Activated T-helper 2 cell treated with anti-CD3 and anti-CD28 coated beads, Interferon-gamma antibody, Interleukin-2, Interleukin-4, amounts not matched to agents 10 μg/mL and 5 μg/mL and 100 μg/mL, durations not matched to agents 14 hours and 24 hours and 36 hours (primary cell): ENCODE measurements around the gene DTNA. TPM values are rescaled to one million over a fixed set of nuclear protein-coding genes. Genes with fewer than 3 reads are reported as not detected.

ENCODE experiments used
- DNase-seq: peaks from one replicate; pipeline ENCODE4 v3.0.0; 2021; ENCODE audit warnings: low spot score
- H3K27ac Mint-ChIP-seq: one replicate; pipeline ENCODE4 v1.8.0; 2021; ENCODE audit warnings: mixed read lengths
- H3K27me3 Mint-ChIP-seq: one replicate; pipeline ENCODE4 v1.8.0; 2021; ENCODE audit warnings: low read depth, mixed read lengths
- H3K36me3 Mint-ChIP-seq: one replicate; pipeline ENCODE4 v1.8.0; 2021; ENCODE audit warnings: low read depth, mixed read lengths
- H3K4me1 Mint-ChIP-seq: one replicate; pipeline ENCODE4 v1.8.0; 2021; ENCODE audit warnings: low read depth, mixed read lengths
- H3K4me3 Mint-ChIP-seq: one replicate; pipeline ENCODE4 v1.8.0; 2021; ENCODE audit warnings: low read depth, mild to moderate bottlenecking, moderate library complexity, mixed read lengths
- H3K9me3 Mint-ChIP-seq: one replicate; pipeline ENCODE4 v1.8.0; 2021; ENCODE audit warnings: mixed read lengths
- intact Hi-C: fragments of 100-400 bp; cut with micrococcal nuclease; formaldehyde crosslinking; loops from one replicate; pipeline ENCODE4 v1.15.1; 2023
- total RNA-seq: library from RNA; stranded (reverse); gene quantifications from 2 replicates; pipeline ENCODE4 v1.2.3, GENCODE V29; 2022

DTNA gene
- total RNA-seq, 1 donor from 2014 or later: 0.73 TPM

DNA sequence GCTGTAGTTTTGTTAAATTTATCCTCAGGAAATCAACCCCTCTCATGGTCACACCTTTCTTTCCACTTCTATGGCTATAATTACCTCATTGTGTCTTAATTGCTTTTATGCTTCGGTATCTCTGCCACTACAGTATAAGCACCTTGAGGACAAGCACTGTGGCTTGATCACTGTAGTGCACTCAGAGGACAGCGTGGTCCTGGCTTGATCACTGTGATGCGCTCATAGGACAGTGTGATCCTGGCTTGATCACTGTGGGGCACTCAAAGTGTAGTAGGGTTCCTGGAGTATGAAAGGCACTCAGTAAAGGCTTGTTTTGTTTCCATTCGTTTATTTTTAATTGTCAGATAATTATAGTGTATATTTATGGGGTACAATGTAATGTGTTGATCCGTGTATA lies 44.2 kb downstream of the DTNA start:
- DNase-seq: no peak
- H3K27me3 Mint-ChIP-seq: peaks cover 7% of the 10 kb centered on the region
- no peaks in the 10 kb centered on the region for H3K36me3 Mint-ChIP-seq
- intact Hi-C loops: no loop called here
- no peak overlapping the region for H3K27ac Mint-ChIP-seq
- no peak overlapping the region for H3K4me3 Mint-ChIP-seq
- H3K4me1 Mint-ChIP-seq: no peaks in the 10 kb centered on the region
- H3K9me3 Mint-ChIP-seq: no peaks in the 10 kb centered on the region

DNA sequence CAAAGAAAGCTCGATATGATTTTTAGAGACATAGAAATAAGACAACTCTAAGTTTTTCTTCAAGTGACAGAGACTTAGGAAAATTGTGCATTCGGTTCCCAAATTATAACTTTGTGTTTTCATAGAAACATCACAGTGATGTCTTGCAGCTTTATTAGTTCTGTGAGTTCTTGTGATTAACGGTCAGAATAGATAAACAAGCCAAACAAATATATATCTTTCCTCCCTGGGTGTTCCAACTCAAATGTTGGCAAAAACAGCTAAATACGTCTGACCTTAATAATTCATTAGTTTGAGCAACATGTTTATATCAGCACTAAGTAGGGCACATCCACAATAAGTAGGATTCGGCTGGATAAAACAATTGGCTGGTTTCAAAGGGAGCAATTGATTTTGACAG lies 47.6 kb downstream of the DTNA start:
- DNase-seq: no peak
- no peaks in the 10 kb centered on the region for H3K36me3 Mint-ChIP-seq
- no peaks in the 10 kb centered on the region for H3K9me3 Mint-ChIP-seq
- H3K27me3 Mint-ChIP-seq: peaks cover 9% of the 10 kb centered on the region
- no peak overlapping the region for H3K27ac Mint-ChIP-seq
- intact Hi-C loops: no loop called here
- no peak overlapping the region for H3K4me3 Mint-ChIP-seq
- H3K4me1 Mint-ChIP-seq: no peaks in the 10 kb centered on the region

DNA sequence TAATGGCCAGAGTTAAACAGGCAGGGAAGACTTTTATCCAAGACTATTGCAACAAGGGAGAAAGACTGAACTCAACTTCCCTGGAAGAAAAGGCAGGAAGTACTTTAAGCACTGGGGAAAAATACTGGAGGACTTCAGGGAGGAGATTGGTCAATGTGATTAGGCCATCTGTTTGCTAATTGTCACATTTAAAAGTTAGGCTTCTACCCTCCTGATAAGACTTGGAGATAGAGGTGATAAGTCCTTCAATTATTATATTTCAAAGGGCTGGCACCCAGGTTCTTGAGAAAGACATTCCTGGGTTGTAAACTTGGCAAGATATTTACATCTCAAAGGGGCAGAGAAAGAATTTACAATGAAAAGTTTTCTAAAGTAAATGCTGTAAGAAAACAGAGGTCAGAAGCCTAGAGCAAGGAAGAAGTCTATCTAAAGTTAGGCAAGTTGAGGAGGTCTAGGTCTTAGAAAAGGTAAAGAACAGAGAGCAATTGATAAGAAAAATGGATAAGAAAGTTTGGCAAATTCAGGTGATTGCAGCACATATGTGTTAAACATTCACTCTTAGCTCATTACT lies 48.4 kb downstream of the DTNA start:
- no peak overlapping the region for H3K27ac Mint-ChIP-seq

DNA sequence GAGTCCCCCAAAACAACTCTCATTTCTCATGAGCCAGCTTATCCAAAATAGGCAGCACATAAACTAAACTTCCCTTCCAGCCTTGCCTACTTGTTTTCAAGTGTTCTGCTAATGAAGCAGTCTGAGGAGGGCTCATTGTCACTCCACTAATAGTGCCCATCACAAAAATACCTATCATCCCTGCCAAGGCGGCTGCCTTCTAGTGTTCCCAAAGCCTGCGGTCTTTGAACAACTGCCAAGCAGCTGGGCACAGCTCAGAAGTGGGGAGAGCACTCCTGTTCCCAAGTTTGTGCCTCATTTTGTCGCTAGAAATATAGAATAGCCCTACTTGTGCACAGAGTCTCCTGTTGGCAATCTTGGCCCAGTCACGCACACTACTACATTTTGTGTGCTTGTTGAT lies 50.3 kb downstream of the DTNA start:
- no peaks in the 10 kb centered on the region for H3K4me1 Mint-ChIP-seq
- no peak for DNase-seq
- H3K27ac Mint-ChIP-seq: no peak overlapping the region
- no peaks in the 10 kb centered on the region for H3K36me3 Mint-ChIP-seq
- no peak overlapping the region for H3K4me3 Mint-ChIP-seq
- H3K27me3 Mint-ChIP-seq: peaks cover 9% of the 10 kb centered on the region
- intact Hi-C loops: no loop called here
- no peaks in the 10 kb centered on the region for H3K9me3 Mint-ChIP-seq

More for the DNA sequence above, 48.4 kb downstream of the DTNA start:
- Mint-ChIP-seq H3K27me3 (peaks cover 9% of the 10 kb centered on the region), H3K4me3 (no peak overlapping the region), H3K4me1 (no peaks in the 10 kb centered on the region), H3K36me3 (no peaks in the 10 kb centered on the region), H3K9me3 (no peaks in the 10 kb centered on the region)
- no peak for DNase-seq
- intact Hi-C loops: no loop called here

DNA sequence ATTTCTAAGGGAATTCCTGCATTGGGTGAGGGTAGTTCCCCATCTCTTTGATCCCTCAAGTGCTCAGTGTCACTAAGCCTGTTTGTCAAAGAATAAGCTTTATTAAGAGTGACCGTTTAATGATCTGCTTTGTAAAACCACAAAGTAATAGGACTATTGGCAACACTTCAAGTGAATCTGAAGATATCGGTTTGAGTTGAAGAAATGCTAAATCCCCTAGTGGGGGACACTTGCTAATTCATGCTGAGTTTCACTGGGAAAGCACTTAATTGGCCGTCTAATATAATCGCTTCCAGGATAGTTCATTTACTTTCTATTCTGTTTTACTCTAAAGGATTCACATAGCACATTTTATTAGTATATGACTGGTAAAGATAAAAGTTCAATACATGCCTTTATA lies 54.4 kb downstream of the DTNA start:
- H3K36me3 Mint-ChIP-seq: no peaks in the 10 kb centered on the region
- no peak for DNase-seq
- intact Hi-C loops: no loop called here
- H3K4me3 Mint-ChIP-seq: no peak overlapping the region
- no peaks in the 10 kb centered on the region for H3K4me1 Mint-ChIP-seq
- no peak overlapping the region for H3K27ac Mint-ChIP-seq
- H3K27me3 Mint-ChIP-seq: peaks cover 5% of the 10 kb centered on the region
- no peaks in the 10 kb centered on the region for H3K9me3 Mint-ChIP-seq

- H3K27me3 Mint-ChIP-seq: no peaks in the 10 kb centered on the region
- no peak for DNase-seq
- H3K9me3 Mint-ChIP-seq: no peaks in the 10 kb centered on the region
- H3K4me3 Mint-ChIP-seq: no peak overlapping the region
- no peaks in the 10 kb centered on the region for H3K4me1 Mint-ChIP-seq
- intact Hi-C loops: no loop called here
- no peak overlapping the region for H3K27ac Mint-ChIP-seq
- no peaks in the 10 kb centered on the region for H3K36me3 Mint-ChIP-seq
Observed at GRCh38 chr18:34767601-34768027, 57.5 kb downstream of the DTNA start.

- Mint-ChIP-seq H3K27ac (no peak overlapping the region), H3K36me3 (no peaks in the 10 kb centered on the region), H3K4me1 (no peaks in the 10 kb centered on the region), H3K27me3 (peaks cover 1% of the 10 kb centered on the region), H3K9me3 (no peaks in the 10 kb centered on the region), H3K4me3 (no peak overlapping the region)
- intact Hi-C loops: no loop called here
- no peak for DNase-seq
Observed at GRCh38 chr18:34771958-34772357, 61.9 kb downstream of the DTNA start.

DNA sequence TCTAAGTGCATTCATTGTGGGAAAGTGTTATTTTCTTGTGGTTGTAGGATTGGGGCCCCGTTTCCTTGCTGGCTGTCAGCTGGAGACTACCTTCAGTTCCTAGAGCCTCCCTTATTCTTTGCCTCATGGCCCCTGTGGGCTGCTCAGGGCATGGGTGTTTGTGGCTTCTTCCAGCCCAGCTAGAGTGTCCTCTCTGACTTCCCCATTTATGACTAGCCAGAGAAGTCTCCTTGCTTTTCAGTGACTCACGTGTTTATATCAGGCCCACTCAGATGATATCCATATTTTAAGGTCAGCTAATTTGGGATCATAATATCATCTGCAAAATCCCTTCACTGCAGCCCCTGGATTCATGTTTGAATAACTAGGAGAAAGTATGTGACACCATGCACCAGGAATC lies 62.8 kb downstream of the DTNA start:
- DNase-seq: no peak
- no peak overlapping the region for H3K4me3 Mint-ChIP-seq
- no peaks in the 10 kb centered on the region for H3K36me3 Mint-ChIP-seq
- H3K9me3 Mint-ChIP-seq: no peaks in the 10 kb centered on the region
- no peak overlapping the region for H3K27ac Mint-ChIP-seq
- no peaks in the 10 kb centered on the region for H3K4me1 Mint-ChIP-seq
- intact Hi-C loops: no loop called here
- H3K27me3 Mint-ChIP-seq: peaks cover 1% of the 10 kb centered on the region

DNA sequence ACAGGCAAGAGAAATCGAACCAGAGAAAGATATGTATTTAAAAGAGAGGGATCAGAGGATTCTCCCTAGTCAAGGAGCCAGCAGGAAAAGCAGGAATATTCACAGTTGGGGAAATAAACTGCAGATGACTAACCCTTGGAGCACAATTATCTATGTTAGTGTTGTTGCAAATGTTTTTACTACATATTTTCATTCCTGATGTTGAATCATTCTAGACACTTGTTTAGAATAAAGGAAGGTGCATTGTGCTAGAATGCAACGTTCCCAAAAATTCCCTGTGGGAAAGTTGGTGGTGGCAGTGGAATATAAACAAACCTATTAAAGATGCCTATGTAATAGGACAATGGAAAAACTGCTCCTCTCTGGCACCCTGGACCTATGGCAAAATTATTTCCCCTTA lies 63.3 kb downstream of the DTNA start:
- no peaks in the 10 kb centered on the region for H3K4me1 Mint-ChIP-seq
- H3K36me3 Mint-ChIP-seq: no peaks in the 10 kb centered on the region
- DNase-seq: no peak
- H3K4me3 Mint-ChIP-seq: no peak overlapping the region
- no peaks in the 10 kb centered on the region for H3K9me3 Mint-ChIP-seq
- intact Hi-C loops: no loop called here
- H3K27me3 Mint-ChIP-seq: peaks cover 1% of the 10 kb centered on the region
- H3K27ac Mint-ChIP-seq: no peak overlapping the region

GRCh38 chr18:34773961-34774766 lies 64.1 kb downstream of the DTNA start:
- no peaks in the 10 kb centered on the region for H3K9me3 Mint-ChIP-seq
- no peaks in the 10 kb centered on the region for H3K36me3 Mint-ChIP-seq
- peaks cover 1% of the 10 kb centered on the region for H3K27me3 Mint-ChIP-seq
- H3K4me3 Mint-ChIP-seq: no peak overlapping the region
- no peaks in the 10 kb centered on the region for H3K4me1 Mint-ChIP-seq
- DNase-seq: no peak
- intact Hi-C loops: no loop called here
- no peak overlapping the region for H3K27ac Mint-ChIP-seq

- no peaks in the 10 kb centered on the region for H3K36me3 Mint-ChIP-seq
- H3K4me1 Mint-ChIP-seq: no peaks in the 10 kb centered on the region
- H3K27ac Mint-ChIP-seq: no peak overlapping the region
- no peak for DNase-seq
- intact Hi-C loops: no loop called here
- no peaks in the 10 kb centered on the region for H3K9me3 Mint-ChIP-seq
- no peak overlapping the region for H3K4me3 Mint-ChIP-seq
- peaks cover 1% of the 10 kb centered on the region for H3K27me3 Mint-ChIP-seq
Observed at GRCh38 chr18:34775461-34775860, 65.4 kb downstream of the DTNA start.

DNA sequence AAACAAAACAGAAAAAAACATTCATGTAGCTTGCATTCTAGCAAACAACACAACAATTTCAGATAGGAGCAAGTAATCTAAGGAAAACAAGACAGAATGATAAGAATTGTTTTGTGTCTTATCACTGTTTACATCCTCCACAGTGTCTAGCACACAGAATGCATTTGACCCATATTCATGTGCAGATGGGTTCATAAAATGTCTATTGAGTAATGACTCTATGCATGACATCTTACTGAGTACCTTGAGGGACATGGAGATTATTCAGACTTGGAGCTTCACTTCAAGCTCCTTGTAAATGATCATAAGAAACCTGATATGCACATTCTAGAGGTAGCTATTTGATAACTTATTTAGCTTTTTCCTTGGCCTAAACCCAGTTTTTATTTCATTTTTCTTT lies 69.0 kb downstream of the DTNA start:
- intact Hi-C loops: no loop called here
- Mint-ChIP-seq H3K4me1 (peaks cover 3% of the 10 kb centered on the region), H3K9me3 (no peaks in the 10 kb centered on the region), H3K36me3 (no peaks in the 10 kb centered on the region), H3K27ac (no peak overlapping the region), H3K4me3 (no peak overlapping the region), H3K27me3 (peaks cover 5% of the 10 kb centered on the region)
- DNase-seq: no peak

- Mint-ChIP-seq H3K9me3 (no peaks in the 10 kb centered on the region), H3K4me1 (peaks cover 3% of the 10 kb centered on the region), H3K36me3 (no peaks in the 10 kb centered on the region), H3K4me3 (no peak overlapping the region), H3K27me3 (peaks cover 7% of the 10 kb centered on the region), H3K27ac (no peak overlapping the region)
- intact Hi-C loops: no loop called here
- no peak for DNase-seq
Observed at GRCh38 chr18:34780856-34781255, 70.8 kb downstream of the DTNA start.
